WTC11 (cell line): ENCODE results near the gene NSUN3. TPM values are rescaled to one million over a fixed set of nuclear protein-coding genes. Genes with fewer than 3 reads are reported as not detected.

ENCODE experiments used
- ATAC-seq: fragments of 200-7000 bp; cut with Tn5 transposase; 2 replicates; pipeline ENCODE4 v1.10.0; 2021; ENCODE audit warnings: mild to moderate bottlenecking, moderate library complexity
- CTCF ChIA-PET: fragments of 300-600 bp; sonication (Branson Sonifier 250); formaldehyde crosslinking; loops from one replicate; lab custom pipeline; 2021; ENCODE audit warnings: antibody characterized with exemption; lab: Charles Lee
- POLR2A ChIA-PET: fragments of 350-600 bp; sonication (Branson Sonifier 250); formaldehyde crosslinking; loops from one replicate; lab custom pipeline; 2021; ENCODE audit warnings: antibody characterized with exemption; lab: Charles Lee
- DNase-seq: peaks from one replicate; pipeline ENCODE4 v3.0.0; 2021; ENCODE audit warnings: low spot score
- H3K27ac Mint-ChIP-seq: 2 replicates; pipeline ENCODE4 v1.8.0; 2021; ENCODE audit warnings: mixed read lengths
- H3K27me3 Mint-ChIP-seq: 2 replicates; pipeline ENCODE4 v1.8.0; 2021; ENCODE audit warnings: low read depth, mild to moderate bottlenecking, moderate library complexity, mixed read lengths
- H3K36me3 Mint-ChIP-seq: 2 replicates; pipeline ENCODE4 v1.8.0; 2021; ENCODE audit warnings: mixed read lengths
- H3K4me1 Mint-ChIP-seq: 2 replicates; pipeline ENCODE4 v1.8.0; 2022; ENCODE audit warnings: mixed read lengths
- H3K4me3 Mint-ChIP-seq: 2 replicates; pipeline ENCODE4 v1.8.0; 2021; ENCODE audit warnings: mild to moderate bottlenecking, moderate library complexity, mixed read lengths
- H3K9me3 Mint-ChIP-seq: 2 replicates; pipeline ENCODE4 v1.8.0; 2021; ENCODE audit warnings: mixed read lengths
- AR ChIP-seq: fragments of 250-450 bp; sonication (Bioruptor Pico); IDR thresholded peaks from 2 replicates; pipeline ENCODE4 v1.9.0; 2021; ENCODE audit warnings: mild to moderate bottlenecking
- ARID4B ChIP-seq: sonication (generic); formaldehyde crosslinking; IDR thresholded peaks from 2 replicates; pipeline ENCODE4 v1.8.0; 2023; ENCODE audit warnings: missing genetic modification reagents, mild to moderate bottlenecking, borderline replicate concordance
- CBFB ChIP-seq: sonication (generic); formaldehyde crosslinking; IDR thresholded peaks from 2 replicates; pipeline ENCODE4 v1.8.1; 2022; ENCODE audit warnings: mild to moderate bottlenecking, low read depth, missing genetic modification reagents
- CTCF ChIP-seq: fragments of 200-600 bp; IDR thresholded peaks from 2 replicates; pipeline ENCODE4 v1.8.0; 2022; ENCODE audit warnings: antibody characterized with exemption
- E2F1 ChIP-seq: sonication (generic); formaldehyde crosslinking; IDR thresholded peaks from 2 replicates; pipeline ENCODE4 v1.8.0; 2022; ENCODE audit warnings: mild to moderate bottlenecking, missing genetic modification reagents
- E2F5 ChIP-seq: sonication (generic); formaldehyde crosslinking; IDR thresholded peaks from 2 replicates; pipeline ENCODE4 v1.8.1; 2022; ENCODE audit warnings: mild to moderate bottlenecking, moderate library complexity, missing genetic modification reagents
- EMX1 ChIP-seq: fragments of 250-450 bp; sonication (Bioruptor Pico); IDR thresholded peaks from 2 replicates; pipeline ENCODE4 v1.8.0; 2021; ENCODE audit warnings: mild to moderate bottlenecking
- FOXP1 ChIP-seq: sonication (generic); formaldehyde crosslinking; IDR thresholded peaks from 2 replicates; pipeline ENCODE4 v1.8.0; 2022; ENCODE audit warnings: missing genetic modification reagents, mild to moderate bottlenecking, moderate library complexity, borderline replicate concordance
- IRF2 ChIP-seq: sonication (generic); formaldehyde crosslinking; IDR thresholded peaks from 2 replicates; pipeline ENCODE4 v1.8.0; 2022; ENCODE audit warnings: low read depth, missing genetic modification reagents, borderline replicate concordance
- MXD4 ChIP-seq: fragments of 250-450 bp; sonication (Bioruptor Pico); IDR thresholded peaks from 2 replicates; pipeline ENCODE4 v1.8.0; 2021; ENCODE audit warnings: mild to moderate bottlenecking, moderate library complexity, borderline replicate concordance
- PRRX2 ChIP-seq: fragments of 250-450 bp; sonication (Bioruptor Pico); IDR thresholded peaks from 2 replicates; pipeline ENCODE4 v1.8.0; 2021; ENCODE audit warnings: mild to moderate bottlenecking
- SMAD4 ChIP-seq: sonication (generic); formaldehyde crosslinking; IDR thresholded peaks from 2 replicates; pipeline ENCODE4 v1.8.0; 2022; ENCODE audit warnings: mild to moderate bottlenecking, missing genetic modification reagents
- SOX15 ChIP-seq: fragments of 250-450 bp; sonication (Bioruptor Pico); IDR thresholded peaks from 2 replicates; pipeline ENCODE4 v1.9.0; 2021; ENCODE audit warnings: mild to moderate bottlenecking
- SP1 ChIP-seq: sonication (generic); formaldehyde crosslinking; conservative IDR thresholded peaks from 2 replicates; pipeline ENCODE4 v1.8.1; 2022; ENCODE audit warnings: missing genetic modification reagents
- TEAD4 ChIP-seq: sonication (generic); formaldehyde crosslinking; IDR thresholded peaks from 2 replicates; pipeline ENCODE4 v1.8.0; 2022; ENCODE audit warnings: mild to moderate bottlenecking, missing genetic modification reagents
- ZBTB21 ChIP-seq: sonication (generic); formaldehyde crosslinking; IDR thresholded peaks from 2 replicates; pipeline ENCODE4 v1.8.1; 2023; ENCODE audit warnings: mild to moderate bottlenecking, missing genetic modification reagents, borderline replicate concordance
- ZNF121 ChIP-seq: sonication (generic); formaldehyde crosslinking; IDR thresholded peaks from 2 replicates; pipeline ENCODE4 v1.8.0; 2023; ENCODE audit warnings: missing genetic modification reagents
- ZNF396 ChIP-seq: fragments of 250-450 bp; sonication (Bioruptor Pico); IDR thresholded peaks from 2 replicates; pipeline ENCODE4 v1.8.0; 2021; ENCODE audit warnings: mild to moderate bottlenecking, moderate library complexity, borderline replicate concordance
- total RNA-seq: library from RNA; stranded (reverse); gene quantifications from 3 replicates; pipeline ENCODE4 v1.2.3, GENCODE V29; 2021

Gene NSUN3
- total RNA-seq, 1 experiment from 2014 or later = 8.2 TPM

- H3K9me3 Mint-ChIP-seq = peaks cover 9% of the 10 kb centered on the region
- ATAC-seq (no peak), DNase-seq (no peak)
- POLR2A ChIA-PET = interaction anchor here (0.6 kb wide), 1 partner anchor 11 kb away, joined by 3 read pairs; no protein-coding TSS in a partner anchor
- H3K27me3 Mint-ChIP-seq = no peaks in the 10 kb centered on the region
- H3K36me3 Mint-ChIP-seq = no peaks in the 10 kb centered on the region
- H3K4me1 Mint-ChIP-seq = no peaks in the 10 kb centered on the region
- CTCF ChIA-PET = no interaction called here
- no peak for TF ChIP-seq FOXP1 (CRISPR knock-in tag)
- TF ChIP-seq PRRX2 (CRISPR knock-in tag) = no peak
- no peak for TF ChIP-seq EMX1
- TF ChIP-seq CTCF = no peak
- TF ChIP-seq MXD4 (CRISPR knock-in tag) = no peak
- no peak for TF ChIP-seq E2F5 (CRISPR knock-in tag)
- no peak for TF ChIP-seq TEAD4 (CRISPR knock-in tag)
- TF ChIP-seq ZNF396 (CRISPR knock-in tag) = no peak
- TF ChIP-seq ARID4B = no peak
- TF ChIP-seq CBFB (CRISPR knock-in tag) = no peak
- no peak for TF ChIP-seq SP1
- no peak for TF ChIP-seq IRF2 (CRISPR knock-in tag)
- TF ChIP-seq ZBTB21 (CRISPR knock-in tag) = no peak
- no peak for TF ChIP-seq SOX15 (CRISPR knock-in tag)
- no peak for TF ChIP-seq E2F1 (CRISPR knock-in tag)
- TF ChIP-seq AR (CRISPR knock-in tag) = no peak
- TF ChIP-seq SMAD4 (CRISPR knock-in tag) = no peak
- TF ChIP-seq ZNF121 (CRISPR knock-in tag) = no peak
- H3K4me3 Mint-ChIP-seq = no peak overlapping the region
- H3K27ac Mint-ChIP-seq = no peak overlapping the region
Observed at GRCh38 chr3:94167346-94167745, 104.5 kb downstream of the NSUN3 start.
